22Rv1 (cell line): ENCODE measurements around the gene NUDT17.

ENCODE experiments used
- H3K27ac ChIP-seq: fragments of 450-650 bp; 2 replicates; pipeline ENCODE4 v1.5.1; 2017
- ZFX ChIP-seq: fragments of 450-650 bp; IDR thresholded peaks from 2 replicates; pipeline ENCODE4 v1.6.1; 2017; ENCODE audit warnings: antibody characterized with exemption, borderline replicate concordance
- TF ChIP-seq, protein P1 (sequence below): fragments of 450-650 bp; IDR thresholded peaks from 2 replicates; pipeline ENCODE4 v1.5.1; 2017; ENCODE audit warnings: mild to moderate bottlenecking

Gene NUDT17

GRCh38 chr1:145895471-145895870 lies 50.0 kb downstream of the NUDT17 start:
- H3K27ac ChIP-seq = no peak overlapping the region
- TF ChIP-seq ZFX = no peak

DNA sequence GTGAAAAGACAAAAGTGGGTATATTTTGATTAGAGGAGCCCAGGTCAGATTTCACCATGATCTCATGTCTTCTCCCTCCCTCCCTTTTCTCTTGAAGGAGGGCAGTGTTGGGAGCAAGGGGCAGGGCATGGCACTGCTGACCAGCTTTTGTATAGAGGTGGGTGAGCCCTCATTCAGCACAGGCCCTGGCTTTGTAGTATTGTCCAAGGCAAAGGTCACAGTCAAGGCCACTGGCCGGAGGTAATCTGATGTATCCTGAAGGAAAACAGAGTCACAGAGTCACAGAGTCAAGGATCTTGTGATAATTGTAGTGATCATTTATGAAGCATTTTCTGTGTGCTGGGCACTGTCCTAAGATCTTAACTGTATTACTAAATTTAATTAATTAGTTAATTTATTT lies 52.5 kb downstream of the NUDT17 start:
- TF ChIP-seq ZFX = no peak
- TF ChIP-seq, protein P1, sequence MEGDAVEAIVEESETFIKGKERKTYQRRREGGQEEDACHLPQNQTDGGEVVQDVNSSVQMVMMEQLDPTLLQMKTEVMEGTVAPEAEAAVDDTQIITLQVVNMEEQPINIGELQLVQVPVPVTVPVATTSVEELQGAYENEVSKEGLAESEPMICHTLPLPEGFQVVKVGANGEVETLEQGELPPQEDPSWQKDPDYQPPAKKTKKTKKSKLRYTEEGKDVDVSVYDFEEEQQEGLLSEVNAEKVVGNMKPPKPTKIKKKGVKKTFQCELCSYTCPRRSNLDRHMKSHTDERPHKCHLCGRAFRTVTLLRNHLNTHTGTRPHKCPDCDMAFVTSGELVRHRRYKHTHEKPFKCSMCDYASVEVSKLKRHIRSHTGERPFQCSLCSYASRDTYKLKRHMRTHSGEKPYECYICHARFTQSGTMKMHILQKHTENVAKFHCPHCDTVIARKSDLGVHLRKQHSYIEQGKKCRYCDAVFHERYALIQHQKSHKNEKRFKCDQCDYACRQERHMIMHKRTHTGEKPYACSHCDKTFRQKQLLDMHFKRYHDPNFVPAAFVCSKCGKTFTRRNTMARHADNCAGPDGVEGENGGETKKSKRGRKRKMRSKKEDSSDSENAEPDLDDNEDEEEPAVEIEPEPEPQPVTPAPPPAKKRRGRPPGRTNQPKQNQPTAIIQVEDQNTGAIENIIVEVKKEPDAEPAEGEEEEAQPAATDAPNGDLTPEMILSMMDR = no peak
- no peak overlapping the region for H3K27ac ChIP-seq
